ENCODE data around the gene IL9. TPM values are rescaled to one million over a fixed set of nuclear protein-coding genes. Genes with fewer than 3 reads are reported as not detected.

IL9 gene
- total RNA-seq, 4 donors from 2014 or later: not detected

DNA sequence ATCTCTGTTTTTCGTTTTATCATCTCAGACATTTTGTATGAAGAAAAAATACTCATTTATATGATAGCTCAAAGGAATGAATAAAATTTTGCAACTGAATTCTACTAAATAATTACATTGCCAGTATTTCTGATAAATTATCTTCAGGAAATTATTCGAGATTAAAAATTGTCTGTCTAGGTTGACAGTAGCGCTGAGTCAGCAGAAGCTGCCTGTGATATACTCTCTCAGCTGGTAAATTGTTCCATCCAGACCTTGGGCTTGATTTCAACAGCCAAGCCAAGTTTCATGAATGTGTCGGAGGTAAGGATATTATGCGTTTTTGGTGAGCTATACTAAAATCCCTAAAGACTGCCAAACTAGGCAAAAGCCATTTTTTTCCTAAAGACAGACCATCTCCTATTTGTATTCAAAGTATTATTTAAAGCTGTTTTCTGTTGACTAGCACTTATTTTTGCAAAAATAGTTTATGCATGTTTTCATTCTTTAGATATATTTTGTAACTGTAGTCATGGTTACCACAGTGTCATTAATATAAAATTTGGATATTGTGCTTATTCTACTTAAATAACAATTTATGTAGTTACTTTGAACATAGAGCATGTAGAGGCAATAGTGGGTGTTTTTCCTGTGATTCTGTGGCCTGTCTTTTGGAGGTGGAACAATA, 41.7 kb upstream of the IL9 start:
- no peak for TF ChIP-seq POLR2A (IDR thresholded peaks at IDR 0.05)
- TF ChIP-seq, protein P1, sequence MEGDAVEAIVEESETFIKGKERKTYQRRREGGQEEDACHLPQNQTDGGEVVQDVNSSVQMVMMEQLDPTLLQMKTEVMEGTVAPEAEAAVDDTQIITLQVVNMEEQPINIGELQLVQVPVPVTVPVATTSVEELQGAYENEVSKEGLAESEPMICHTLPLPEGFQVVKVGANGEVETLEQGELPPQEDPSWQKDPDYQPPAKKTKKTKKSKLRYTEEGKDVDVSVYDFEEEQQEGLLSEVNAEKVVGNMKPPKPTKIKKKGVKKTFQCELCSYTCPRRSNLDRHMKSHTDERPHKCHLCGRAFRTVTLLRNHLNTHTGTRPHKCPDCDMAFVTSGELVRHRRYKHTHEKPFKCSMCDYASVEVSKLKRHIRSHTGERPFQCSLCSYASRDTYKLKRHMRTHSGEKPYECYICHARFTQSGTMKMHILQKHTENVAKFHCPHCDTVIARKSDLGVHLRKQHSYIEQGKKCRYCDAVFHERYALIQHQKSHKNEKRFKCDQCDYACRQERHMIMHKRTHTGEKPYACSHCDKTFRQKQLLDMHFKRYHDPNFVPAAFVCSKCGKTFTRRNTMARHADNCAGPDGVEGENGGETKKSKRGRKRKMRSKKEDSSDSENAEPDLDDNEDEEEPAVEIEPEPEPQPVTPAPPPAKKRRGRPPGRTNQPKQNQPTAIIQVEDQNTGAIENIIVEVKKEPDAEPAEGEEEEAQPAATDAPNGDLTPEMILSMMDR (IDR thresholded peaks at IDR 0.05): no peak
- WGBS, 2 donors: 80 to 85% methylated on average over 5 of the region's 5 CpGs
- intact Hi-C loops (cut with DNase I; ENCODE audit: low total_unique reads): no loop called here
- H3K4me3 ChIP-seq (ENCODE audit: low read depth, poor library complexity, severe bottlenecking): no peak overlapping the region
- DNase-seq (ENCODE audit: low spot score in 2 of 2): no peak

DNA sequence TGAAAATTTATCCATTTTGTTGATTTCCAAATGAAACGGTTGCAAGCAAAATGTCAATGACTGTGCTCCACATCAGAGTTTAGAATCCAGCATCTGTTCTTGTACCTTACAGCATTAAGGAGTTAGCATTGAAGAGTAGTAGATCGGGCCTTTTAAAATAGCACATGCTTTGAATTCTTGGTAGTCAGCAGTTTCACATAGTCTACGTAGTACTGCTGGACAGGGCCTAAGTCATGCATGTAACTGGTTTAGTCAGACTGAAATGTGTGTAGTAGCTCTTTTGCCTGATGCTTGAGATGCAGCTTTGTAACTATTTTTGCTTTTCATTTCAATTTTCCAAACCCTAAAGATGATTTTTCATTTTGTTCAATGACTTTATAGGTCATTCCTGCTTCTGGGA, 39.3 kb upstream of the IL9 start:
- no peak overlapping the region for H3K4me3 ChIP-seq (ENCODE audit: low read depth, poor library complexity, severe bottlenecking)
- WGBS, 2 donors: 74 to 75% methylated on average over 3 of the region's 3 CpGs
- TF ChIP-seq, protein P1 (IDR thresholded peaks at IDR 0.05): no peak
- TF ChIP-seq POLR2A (IDR thresholded peaks at IDR 0.05): no peak
- no peak for DNase-seq (ENCODE audit: low spot score in 2 of 2)
- intact Hi-C loops (cut with DNase I; ENCODE audit: low total_unique reads): no loop called here

DNA sequence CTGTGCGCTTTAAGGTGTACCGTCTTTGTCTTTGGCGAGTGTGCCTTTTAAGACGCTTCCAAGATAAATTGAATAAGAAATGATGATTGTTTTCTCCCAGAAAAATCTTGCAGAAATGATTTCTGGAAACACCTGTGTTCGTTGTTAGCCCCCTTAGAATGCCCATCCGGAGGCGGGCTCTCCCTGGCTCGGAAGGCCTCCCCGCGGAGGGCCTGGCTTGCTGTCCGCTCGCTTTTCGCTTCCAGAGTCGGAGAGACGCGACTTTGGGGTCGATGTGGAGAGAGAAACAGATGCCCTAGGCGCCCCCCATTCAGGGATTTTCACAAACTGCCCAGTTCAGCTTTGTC, 35.3 kb upstream of the IL9 start:
- H3K4me3 ChIP-seq (ENCODE audit: low read depth, poor library complexity, severe bottlenecking): no peak overlapping the region
- 58 to 69% methylated on average over 18 of the region's 18 CpGs for WGBS, 2 donors
- intact Hi-C loops (cut with DNase I; ENCODE audit: low total_unique reads): no loop called here
- no peak for DNase-seq (ENCODE audit: low spot score in 2 of 2)
- TF ChIP-seq, protein P1 (IDR thresholded peaks at IDR 0.05): no peak
- TF ChIP-seq POLR2A (IDR thresholded peaks at IDR 0.05): no peak

DNA sequence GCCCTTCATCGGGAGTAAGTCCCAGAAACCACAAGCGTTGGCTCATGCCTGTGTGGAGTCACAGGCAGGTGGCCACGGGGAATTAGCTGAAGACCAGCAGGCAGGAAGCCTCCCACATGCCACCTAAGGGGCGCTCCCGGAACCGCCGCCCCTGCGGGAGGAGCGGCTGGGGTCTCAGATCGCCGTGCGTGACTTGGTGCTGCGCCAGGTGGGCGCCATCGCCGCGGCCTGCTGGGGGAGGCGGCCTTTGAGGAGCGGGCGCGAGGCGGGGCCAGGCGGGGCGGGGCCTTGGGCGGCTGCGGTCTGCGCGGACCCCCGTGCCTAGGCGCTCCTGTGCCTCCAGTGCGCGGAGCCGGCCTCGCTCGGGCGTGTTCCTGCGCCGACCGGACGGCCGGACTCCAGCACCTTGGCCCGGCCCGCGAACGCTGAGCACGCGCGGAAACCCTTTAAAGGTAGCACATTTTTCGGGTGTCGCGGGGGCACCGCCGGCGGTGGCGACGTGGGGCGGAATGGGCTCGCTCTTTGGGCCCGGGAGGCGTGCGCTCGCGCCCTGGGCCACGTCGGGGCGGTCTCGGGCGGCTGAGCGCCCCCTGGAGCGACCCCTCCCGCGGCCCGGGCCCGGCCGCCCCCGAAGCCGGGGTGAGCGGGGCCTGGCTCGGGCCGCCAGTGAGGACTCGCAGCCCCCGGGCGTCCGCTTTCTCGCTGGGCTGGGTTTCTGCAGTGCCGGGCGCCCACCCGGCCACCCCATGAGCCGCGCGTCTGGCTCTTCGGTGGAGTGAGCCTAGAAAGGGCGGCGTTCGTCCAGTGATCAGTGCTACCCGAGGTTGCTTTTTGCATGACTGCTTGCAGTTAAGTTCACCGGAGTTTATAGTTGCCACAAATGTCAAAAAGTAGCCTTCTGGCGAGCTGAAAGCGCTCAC, 34.6 kb upstream of the IL9 start:
- intact Hi-C loops (cut with DNase I; ENCODE audit: low total_unique reads): no loop called here
- 10 to 13% methylated on average over 24 to 43 of the region's 99 CpGs for WGBS, 2 donors
- H3K4me3 ChIP-seq (ENCODE audit: low read depth, poor library complexity, severe bottlenecking): no peak overlapping the region
- TF ChIP-seq POLR2A (IDR thresholded peaks at IDR 0.05): no peak
- TF ChIP-seq, protein P1 (IDR thresholded peaks at IDR 0.05): no peak
- no peak for DNase-seq (ENCODE audit: low spot score in 2 of 2)

DNA sequence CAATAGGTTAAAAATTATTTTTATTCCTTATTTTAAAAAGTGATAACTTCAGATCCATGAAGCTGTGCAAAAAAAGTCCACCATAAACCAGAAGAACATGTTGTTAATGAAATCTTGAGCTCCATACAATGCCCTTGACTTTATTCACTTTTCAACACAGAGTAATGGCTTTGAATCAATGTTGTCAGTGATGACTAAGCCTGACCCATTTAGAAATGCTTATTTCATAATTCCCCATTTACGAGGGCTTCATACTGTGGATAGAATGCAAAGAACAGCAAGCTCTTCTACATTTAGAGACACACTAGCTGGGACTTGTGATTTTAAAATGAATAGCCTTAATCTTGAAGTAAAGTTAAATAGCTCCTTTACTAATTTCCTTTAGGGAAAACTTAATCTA, 25.7 kb upstream of the IL9 start:
- H3K4me3 ChIP-seq (ENCODE audit: low read depth, poor library complexity, severe bottlenecking): no peak overlapping the region
- WGBS, 2 donors: 19 to 32% methylated on average over 1 of the region's 1 CpG
- intact Hi-C loops (cut with DNase I; ENCODE audit: low total_unique reads): no loop called here
- TF ChIP-seq, protein P1 (IDR thresholded peaks at IDR 0.05): no peak
- no peak for TF ChIP-seq POLR2A (IDR thresholded peaks at IDR 0.05)
- DNase-seq (ENCODE audit: low spot score in 2 of 2): no peak

All from lower leg skin (tissue), 4 donors.